ENCODE data around the gene TMEM82.

- TF ChIP-seq, protein P1, sequence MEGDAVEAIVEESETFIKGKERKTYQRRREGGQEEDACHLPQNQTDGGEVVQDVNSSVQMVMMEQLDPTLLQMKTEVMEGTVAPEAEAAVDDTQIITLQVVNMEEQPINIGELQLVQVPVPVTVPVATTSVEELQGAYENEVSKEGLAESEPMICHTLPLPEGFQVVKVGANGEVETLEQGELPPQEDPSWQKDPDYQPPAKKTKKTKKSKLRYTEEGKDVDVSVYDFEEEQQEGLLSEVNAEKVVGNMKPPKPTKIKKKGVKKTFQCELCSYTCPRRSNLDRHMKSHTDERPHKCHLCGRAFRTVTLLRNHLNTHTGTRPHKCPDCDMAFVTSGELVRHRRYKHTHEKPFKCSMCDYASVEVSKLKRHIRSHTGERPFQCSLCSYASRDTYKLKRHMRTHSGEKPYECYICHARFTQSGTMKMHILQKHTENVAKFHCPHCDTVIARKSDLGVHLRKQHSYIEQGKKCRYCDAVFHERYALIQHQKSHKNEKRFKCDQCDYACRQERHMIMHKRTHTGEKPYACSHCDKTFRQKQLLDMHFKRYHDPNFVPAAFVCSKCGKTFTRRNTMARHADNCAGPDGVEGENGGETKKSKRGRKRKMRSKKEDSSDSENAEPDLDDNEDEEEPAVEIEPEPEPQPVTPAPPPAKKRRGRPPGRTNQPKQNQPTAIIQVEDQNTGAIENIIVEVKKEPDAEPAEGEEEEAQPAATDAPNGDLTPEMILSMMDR (optimal IDR thresholded peaks at IDR 0.05 in 1 of 3, IDR thresholded peaks at IDR 0.05 in 1 of 3, conservative IDR thresholded peaks at IDR 0.05 in 1 of 3; ENCODE audit: extremely low read depth in 1 of 3, insufficient read depth in 2 of 3, low read length in 3 of 3), result no peak
- TF ChIP-seq EZH2 (IDR thresholded peaks at IDR 0.05; ENCODE audit: low read length), result no peak
Observed at GRCh38 chr1:15750924-15751323, 8.6 kb downstream of the TMEM82 start.

All from keratinocyte (primary cell).